Measurements from ENCODE around the gene NFYC.
"Not testable (repeated sequence)": the region's sequence is repeated elsewhere in the genome, so short reads cannot be mapped to it uniquely, and the experiment has no call there.

The NFYC gene

DNA sequence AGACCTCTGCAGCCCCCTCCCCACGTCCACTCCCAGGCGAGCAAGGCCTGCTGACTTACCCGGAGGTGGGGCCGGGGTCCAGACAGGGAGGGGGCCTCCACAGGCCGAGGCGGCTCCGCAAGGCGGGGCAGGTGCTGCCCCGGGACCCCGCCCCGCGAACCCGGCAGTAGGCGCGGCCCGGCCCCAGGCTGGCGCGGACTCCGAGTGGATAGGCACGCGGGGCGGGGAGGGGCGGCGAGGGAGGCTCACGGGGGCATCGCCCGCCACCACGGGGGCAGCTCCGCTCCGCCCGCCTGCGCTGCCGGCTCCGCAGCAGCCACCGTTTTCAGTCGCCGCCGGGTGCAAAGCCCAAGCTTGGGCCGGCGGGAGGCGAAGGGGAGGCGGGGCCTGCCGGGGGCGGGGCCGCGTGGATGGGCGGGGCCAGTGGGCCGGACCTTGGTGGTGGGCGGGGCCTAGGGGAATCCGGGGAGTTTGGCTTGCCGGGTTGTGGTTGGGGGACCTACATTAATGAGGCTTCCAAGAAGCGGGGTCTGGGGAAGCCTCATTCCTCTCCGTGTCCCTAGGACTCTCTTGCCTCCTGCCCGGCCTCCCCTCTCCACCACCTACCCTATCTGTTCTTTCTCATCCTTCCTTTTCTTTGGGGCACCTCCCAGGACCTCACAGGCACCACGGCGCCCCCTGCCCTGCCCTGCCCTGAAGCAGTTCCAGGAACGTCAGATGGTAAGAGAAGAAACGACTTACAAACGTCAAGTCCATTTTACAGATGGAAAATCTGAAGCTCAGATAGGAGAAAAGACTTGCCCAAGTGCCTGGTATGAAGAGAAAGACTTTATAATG lies 26.0 kb upstream of the NFYC start, which contains the start of gene RIMS3:
Gene RIMS3, minus strand, starts transcription at position 348 of the 837 bp plus-strand sequence. CDS start 23,757 bp downstream, outside the sequence.
- peak; percentile 73 for DNase-seq

DNA sequence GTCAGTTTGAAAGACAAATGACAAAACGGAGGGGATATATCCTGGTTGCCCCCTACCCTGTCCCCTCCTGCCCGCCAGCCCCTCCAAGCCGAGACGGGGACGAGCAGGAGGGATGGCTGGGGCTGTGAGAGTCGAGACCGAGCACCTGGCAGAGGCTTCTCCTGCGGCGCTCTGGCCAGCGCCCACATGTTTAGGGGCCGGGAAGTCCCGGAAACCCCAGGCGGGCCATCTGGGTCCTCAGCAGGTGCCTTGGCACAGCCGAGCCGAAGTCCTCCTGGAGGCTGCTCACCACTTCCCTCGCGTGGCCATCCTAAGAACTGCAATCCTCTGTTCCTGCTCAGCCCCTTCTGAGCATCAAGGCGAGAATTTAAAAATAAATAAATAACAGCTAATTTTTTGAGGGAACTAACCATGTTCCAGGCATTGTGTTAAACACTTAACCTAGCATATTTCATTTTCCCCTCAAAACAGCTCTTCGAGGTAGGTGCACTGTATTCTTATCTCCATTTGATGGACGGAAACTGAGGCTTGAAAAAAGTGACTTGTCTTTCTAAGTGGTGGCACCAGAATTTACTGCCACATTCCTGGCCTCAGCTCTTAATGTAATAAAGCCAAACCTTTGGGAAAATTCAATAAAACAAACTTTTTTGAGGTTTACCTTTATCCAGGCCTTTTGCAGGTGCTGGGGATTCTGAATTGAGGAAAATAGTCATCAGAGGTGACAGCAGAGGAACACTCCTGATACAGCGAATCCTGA lies 22.6 kb upstream of the NFYC start:
- peak; percentile 78 for DNase-seq

GRCh38 chr1:40673452-40673851 lies 18.1 kb upstream of the NFYC start:
- DNase-seq = no peak

GRCh38 chr1:40676501-40676900 lies 15.0 kb upstream of the NFYC start:
- DNase-seq = no peak

- no peak for DNase-seq
Measured at GRCh38 chr1:40679165-40679953, 12.1 kb upstream of the NFYC start.

- DNase-seq = no peak
Measured at GRCh38 chr1:40684669-40685068, 6.8 kb upstream of the NFYC start.

GRCh38 chr1:40687059-40687458 lies 4.4 kb upstream of the NFYC start:
- DNase-seq = no peak

DNA sequence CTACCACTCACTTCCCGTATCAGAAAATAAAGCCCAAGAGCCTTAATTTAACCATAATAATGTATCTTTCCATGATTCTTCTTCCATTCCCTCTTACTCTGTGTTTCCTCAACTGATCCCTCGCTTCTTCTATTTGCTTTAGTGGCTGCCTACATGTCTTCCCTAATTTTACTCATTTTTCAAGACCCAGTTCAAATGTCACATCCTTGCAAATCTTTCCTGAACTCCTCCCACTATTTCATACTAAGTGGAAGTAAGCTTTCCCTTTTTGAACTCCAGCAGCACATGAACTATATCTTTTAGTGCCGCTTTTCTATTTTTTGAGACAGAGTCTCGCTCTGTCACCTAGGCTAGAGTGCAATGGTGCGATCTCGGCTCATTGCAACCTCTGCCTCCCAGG lies 3.8 kb upstream of the NFYC start:
- no peak for DNase-seq

DNA sequence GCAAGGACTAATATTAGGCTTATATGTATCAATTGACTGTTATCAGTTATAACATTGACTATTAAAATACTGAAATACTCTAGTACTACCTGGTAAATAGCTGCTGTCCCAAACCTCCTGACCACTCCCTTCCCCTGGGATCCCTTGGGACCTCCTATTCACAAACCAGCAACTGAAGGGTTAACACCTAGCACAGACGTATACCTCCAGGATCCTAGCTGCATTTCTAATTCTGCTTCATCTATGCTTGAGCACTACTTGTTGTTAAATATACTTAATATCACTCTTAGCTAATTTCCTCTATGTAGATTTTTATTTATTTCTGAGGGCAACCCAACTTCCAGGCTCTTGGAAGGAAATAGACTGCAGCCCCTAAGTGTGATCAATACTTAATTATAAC lies 1.8 kb upstream of the NFYC start:
- no peak for DNase-seq

GRCh38 chr1:40690771-40691537 lies 550 bp upstream of the NFYC start:
- no peak for DNase-seq

DNA sequence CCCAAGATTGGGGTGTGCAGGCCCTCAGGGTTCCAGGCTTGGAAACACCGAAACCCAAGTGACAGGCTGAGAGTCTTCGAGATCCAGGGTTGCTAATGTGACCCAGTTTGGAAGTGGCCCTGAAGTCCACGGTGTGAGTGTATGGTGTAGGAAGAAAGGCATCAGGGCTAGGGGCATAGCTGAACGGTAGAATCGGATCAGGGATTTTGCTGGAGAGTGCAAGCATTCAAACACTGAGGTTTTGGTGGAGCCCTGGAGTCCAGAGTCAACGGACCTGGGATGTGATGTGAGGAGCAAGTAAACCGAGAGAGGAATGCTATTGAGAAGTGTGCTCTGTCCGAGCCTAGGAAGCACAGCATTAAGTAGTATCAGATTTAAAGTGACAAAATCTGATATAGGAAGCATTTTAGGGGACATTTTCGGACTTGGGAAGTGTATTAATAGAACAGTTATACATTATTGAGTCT lies 958 bp downstream of the NFYC start:
- no peak for DNase-seq

GRCh38 chr1:40693425-40693824 lies 1.9 kb downstream of the NFYC start:
- DNase-seq = no peak

GRCh38 chr1:40694353-40694874 lies 2.9 kb downstream of the NFYC start:
- no peak for DNase-seq

- DNase-seq = no peak
Measured at GRCh38 chr1:40696294-40696693, 4.8 kb downstream of the NFYC start.

- no peak for DNase-seq
Measured at GRCh38 chr1:40697436-40697835, 5.9 kb downstream of the NFYC start.

- peak; percentile 33 for DNase-seq
Measured at GRCh38 chr1:40699787-40700186, 8.3 kb downstream of the NFYC start.

DNA sequence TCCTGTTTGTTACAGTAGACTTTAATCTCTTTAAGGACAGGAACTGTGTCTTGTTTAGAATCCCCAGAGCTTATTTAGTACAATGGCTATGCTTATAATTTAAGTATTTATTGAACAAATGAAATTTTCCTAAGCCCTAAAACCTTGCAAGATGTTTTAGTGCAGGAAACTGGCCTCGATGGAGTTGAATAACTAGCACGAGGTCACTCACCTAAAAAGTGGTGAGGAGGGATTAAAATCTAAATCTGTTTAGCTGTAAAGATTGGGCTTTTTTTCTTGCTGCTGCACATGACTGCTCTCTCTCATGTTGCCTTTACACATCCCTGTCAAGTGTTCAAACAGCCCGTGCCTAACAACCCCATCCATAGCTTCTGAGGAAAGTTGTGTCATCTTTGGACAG lies 10.2 kb downstream of the NFYC start:
- no peak for DNase-seq

DNA sequence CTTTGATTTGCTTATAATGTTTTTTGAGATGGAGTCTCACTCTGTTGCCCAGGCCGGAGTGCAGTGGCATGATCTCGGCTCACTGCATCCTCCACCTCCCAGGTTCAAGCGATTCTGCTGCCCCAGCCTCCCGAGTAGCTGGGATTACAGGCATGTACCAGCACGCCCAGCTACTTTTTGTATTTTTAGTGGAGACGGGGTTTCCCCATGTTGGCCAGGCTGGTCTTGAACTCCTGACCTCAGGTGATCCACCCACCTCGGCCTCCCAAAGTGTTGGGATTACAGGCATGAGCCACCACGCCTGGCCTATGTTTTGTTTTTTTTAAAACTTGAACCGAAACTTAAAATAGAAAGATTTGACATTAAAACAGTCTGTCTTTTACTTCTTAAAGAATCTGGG lies 11.3 kb downstream of the NFYC start:
- DNase-seq = not testable (repeated sequence)

DNA sequence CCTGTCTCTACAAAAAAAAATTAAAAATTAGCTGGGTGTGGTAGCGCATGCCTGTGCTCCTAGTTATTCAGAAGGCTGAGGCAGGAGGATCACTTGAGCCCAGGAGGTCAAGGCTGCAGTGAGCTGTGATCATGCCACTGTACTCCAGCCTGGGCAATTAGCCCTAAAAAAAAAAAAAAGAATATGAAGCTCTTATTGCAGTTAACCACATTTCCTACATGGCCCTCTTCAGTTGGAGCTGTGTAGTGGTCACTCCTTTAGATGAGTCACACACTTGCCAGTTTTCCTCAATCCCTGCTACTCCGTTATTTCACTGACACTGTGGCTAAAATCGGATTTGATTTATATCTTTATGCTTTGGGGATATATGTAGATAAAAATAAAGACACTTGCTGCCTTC lies 11.8 kb downstream of the NFYC start:
- no peak for DNase-seq

GRCh38 chr1:40704817-40705733 lies 13.6 kb downstream of the NFYC start:
- DNase-seq = no peak

- no peak for DNase-seq
Measured at GRCh38 chr1:40706626-40707025, 15.1 kb downstream of the NFYC start.

All from CD4-positive, alpha-beta T cell treated with Interleukin-4 for 4 hours (primary cell).